Osteocyte (in vitro differentiated cells): Measurements from ENCODE around the gene CERS1. TPM values are rescaled to one million over a fixed set of nuclear protein-coding genes. Genes with fewer than 3 reads are reported as not detected.

Experiments used
- DNase-seq: peaks from one replicate; pipeline ENCODE4 v3.0.0; 2021; ENCODE audit warnings: mixed read lengths; ENCODE audit not compliant: unreplicated experiment; ENCODE audit errors: extremely low spot score
- H3K27ac Mint-ChIP-seq: one replicate; pipeline ENCODE4 v1.8.0; 2021; ENCODE audit warnings: mild to moderate bottlenecking, mixed read lengths; ENCODE audit not compliant: unreplicated experiment
- H3K27me3 Mint-ChIP-seq: one replicate; pipeline ENCODE4 v1.8.0; 2021; ENCODE audit warnings: mixed read lengths; ENCODE audit not compliant: unreplicated experiment
- H3K36me3 Mint-ChIP-seq: one replicate; pipeline ENCODE4 v1.8.0; 2021; ENCODE audit warnings: mixed read lengths; ENCODE audit not compliant: unreplicated experiment
- H3K4me1 Mint-ChIP-seq: one replicate; pipeline ENCODE4 v1.8.0; 2021; ENCODE audit warnings: mixed read lengths; ENCODE audit not compliant: unreplicated experiment
- H3K4me3 Mint-ChIP-seq: one replicate; pipeline ENCODE4 v1.8.0; 2021; ENCODE audit warnings: mild to moderate bottlenecking, moderate library complexity, mixed read lengths; ENCODE audit not compliant: unreplicated experiment
- H3K9me3 Mint-ChIP-seq: one replicate; pipeline ENCODE4 v1.8.0; 2021; ENCODE audit warnings: mixed read lengths; ENCODE audit not compliant: unreplicated experiment
- total RNA-seq: library from RNA; stranded (reverse); gene quantifications from 2 replicates; pipeline ENCODE4 v1.2.1, GENCODE V29; 2021
- TF ChIP-seq, protein P1 (sequence below): fragments of 200-600 bp; sonication (generic); IDR thresholded peaks from 2 replicates; pipeline ENCODE4 v1.5.0; 2021; ENCODE audit warnings: antibody characterized with exemption, mild to moderate bottlenecking, moderate library complexity

Gene CERS1
- total RNA-seq, 1 donor from 2014 or later = 6.5 TPM

GRCh38 chr19:18894254-18895037 is 1.5 kb downstream of the CERS1 start:
- H3K27me3 Mint-ChIP-seq = no peaks in the 10 kb centered on the region
- DNase-seq = peak; percentile 81
- H3K4me1 Mint-ChIP-seq = peaks cover 3% of the 10 kb centered on the region
- H3K27ac Mint-ChIP-seq = no peak overlapping the region
- TF ChIP-seq, protein P1, sequence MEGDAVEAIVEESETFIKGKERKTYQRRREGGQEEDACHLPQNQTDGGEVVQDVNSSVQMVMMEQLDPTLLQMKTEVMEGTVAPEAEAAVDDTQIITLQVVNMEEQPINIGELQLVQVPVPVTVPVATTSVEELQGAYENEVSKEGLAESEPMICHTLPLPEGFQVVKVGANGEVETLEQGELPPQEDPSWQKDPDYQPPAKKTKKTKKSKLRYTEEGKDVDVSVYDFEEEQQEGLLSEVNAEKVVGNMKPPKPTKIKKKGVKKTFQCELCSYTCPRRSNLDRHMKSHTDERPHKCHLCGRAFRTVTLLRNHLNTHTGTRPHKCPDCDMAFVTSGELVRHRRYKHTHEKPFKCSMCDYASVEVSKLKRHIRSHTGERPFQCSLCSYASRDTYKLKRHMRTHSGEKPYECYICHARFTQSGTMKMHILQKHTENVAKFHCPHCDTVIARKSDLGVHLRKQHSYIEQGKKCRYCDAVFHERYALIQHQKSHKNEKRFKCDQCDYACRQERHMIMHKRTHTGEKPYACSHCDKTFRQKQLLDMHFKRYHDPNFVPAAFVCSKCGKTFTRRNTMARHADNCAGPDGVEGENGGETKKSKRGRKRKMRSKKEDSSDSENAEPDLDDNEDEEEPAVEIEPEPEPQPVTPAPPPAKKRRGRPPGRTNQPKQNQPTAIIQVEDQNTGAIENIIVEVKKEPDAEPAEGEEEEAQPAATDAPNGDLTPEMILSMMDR = no peak
- no peaks in the 10 kb centered on the region for H3K9me3 Mint-ChIP-seq
- no peaks in the 10 kb centered on the region for H3K36me3 Mint-ChIP-seq
- peak overlapping the region; percentile 63 for H3K4me3 Mint-ChIP-seq

DNA sequence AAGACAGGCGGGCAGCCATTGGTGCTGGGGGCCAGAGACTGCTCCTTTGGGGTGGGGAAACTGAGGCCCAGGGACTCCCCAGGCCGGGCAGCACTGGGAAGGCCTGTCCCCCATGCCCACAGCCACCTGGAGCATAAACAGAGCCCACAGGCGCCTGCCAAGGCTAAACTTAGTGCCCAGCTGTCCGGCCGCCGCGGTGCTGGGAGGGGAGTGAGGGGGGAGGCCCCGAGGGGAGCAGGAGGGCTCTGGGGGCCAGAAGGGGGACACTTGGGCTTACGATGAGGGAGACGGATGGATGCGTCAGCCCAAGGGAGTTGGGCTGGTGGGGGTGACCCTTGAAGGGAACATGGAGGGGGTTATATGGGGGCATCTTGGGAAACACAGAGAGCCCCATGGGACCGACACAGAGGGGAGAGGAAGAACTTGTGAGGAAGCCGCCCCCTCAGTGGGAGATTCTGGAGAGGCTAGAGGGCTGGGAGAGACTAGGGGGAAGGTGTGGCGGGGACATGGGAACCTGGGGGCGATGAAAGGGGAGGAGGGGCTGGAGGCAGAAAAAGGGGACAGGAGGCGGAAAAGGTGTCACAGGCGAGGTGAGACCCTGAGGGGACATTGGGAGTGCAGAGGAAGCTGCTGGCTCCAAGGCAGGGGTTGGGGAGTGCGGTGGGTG is 2.2 kb downstream of the CERS1 start:
- Mint-ChIP-seq H3K4me3 (no peak overlapping the region), H3K36me3 (no peaks in the 10 kb centered on the region), H3K4me1 (peaks cover 3% of the 10 kb centered on the region), H3K9me3 (no peaks in the 10 kb centered on the region), H3K27ac (no peak overlapping the region), H3K27me3 (no peaks in the 10 kb centered on the region)
- TF ChIP-seq, protein P1 = no peak
- DNase-seq = peak; percentile 81

DNA sequence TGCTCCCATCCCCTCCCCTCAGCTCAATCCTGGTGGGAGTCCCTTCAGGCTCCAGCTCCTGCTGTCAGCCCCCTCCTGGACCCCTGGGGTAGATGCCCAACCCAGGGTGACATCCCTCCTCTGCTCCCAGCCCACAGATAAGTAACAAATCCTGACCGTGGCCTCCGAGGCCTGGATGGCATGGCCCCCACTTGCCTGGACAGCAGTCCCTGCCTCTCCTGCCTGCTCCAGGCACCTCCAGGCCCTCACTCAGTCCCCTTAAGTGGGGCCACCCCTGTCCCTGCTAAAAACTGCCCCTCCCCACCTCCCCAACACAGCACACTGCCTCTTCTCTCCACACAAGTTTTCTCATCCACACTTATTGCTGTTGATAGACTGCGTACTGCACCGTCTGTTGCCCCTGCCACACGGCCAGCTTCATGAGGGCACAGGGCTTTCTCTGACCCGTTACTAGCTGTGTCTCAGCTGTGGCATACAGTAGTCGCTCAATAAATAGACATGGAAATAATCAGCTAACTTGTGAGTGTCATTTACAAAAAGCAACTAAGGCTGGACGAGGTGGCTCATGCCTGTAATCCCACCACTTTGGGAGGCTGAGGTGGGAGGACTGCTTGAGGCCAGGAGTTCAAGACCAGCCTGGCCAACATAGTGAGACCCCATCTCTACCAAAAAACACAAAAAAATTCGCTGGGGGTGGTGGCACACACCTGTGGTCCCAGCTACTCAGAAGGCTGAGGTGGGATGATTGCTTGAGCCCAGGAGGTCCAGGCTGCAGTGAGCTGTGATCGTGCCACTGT is 5.8 kb downstream of the CERS1 start:
- no peaks in the 10 kb centered on the region for H3K9me3 Mint-ChIP-seq
- no peak overlapping the region for H3K27ac Mint-ChIP-seq
- peak; percentile 80 for DNase-seq
- H3K4me3 Mint-ChIP-seq = no peak overlapping the region
- no peaks in the 10 kb centered on the region for H3K27me3 Mint-ChIP-seq
- H3K36me3 Mint-ChIP-seq = no peaks in the 10 kb centered on the region
- no peaks in the 10 kb centered on the region for H3K4me1 Mint-ChIP-seq
- TF ChIP-seq, protein P1 = no peak

DNA sequence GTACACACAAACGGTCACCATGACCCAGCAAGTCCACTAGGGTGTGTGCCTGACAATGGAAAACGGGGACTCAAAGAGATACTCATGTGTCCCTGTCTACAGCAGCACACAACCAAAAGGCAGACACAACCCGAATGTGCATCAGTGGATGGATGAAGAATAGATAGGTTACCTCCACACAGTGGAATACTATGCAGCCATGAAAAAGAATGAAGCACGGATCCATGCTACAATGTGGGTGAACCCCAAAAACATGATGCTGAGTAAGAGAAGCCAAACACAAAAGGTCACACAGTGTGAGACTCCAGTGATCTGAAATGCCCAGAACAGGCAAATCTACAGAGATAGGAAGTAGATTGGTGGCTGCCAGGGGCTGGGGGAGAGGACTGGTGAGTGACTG is 9.0 kb downstream of the CERS1 start:
- no peaks in the 10 kb centered on the region for H3K4me1 Mint-ChIP-seq
- TF ChIP-seq, protein P1 = no peak
- H3K27ac Mint-ChIP-seq = no peak overlapping the region
- no peak for DNase-seq
- H3K27me3 Mint-ChIP-seq = no peaks in the 10 kb centered on the region
- H3K36me3 Mint-ChIP-seq = no peaks in the 10 kb centered on the region
- H3K9me3 Mint-ChIP-seq = no peaks in the 10 kb centered on the region
- H3K4me3 Mint-ChIP-seq = no peak overlapping the region
